PFSK-1 (cell line): ENCODE results near the gene SEC24C.

Experiments
- FOXP2 ChIP-seq: optimal IDR thresholded peaks from 2 replicates; pipeline ENCODE3; 2011; ENCODE audit warnings: borderline replicate concordance, control low read depth, inconsistent platforms; ENCODE audit not compliant: insufficient read depth; ENCODE audit errors: extremely low read length, extremely low read depth
- POLR2AphosphoS5 ChIP-seq: IDR thresholded peaks from 2 replicates; pipeline ENCODE4 v1.6.1; 2012; ENCODE audit warnings: low read depth, mild to moderate bottlenecking, control low read depth, low read length, moderate library complexity
- REST ChIP-seq, 2 experiments: IDR thresholded peaks; 2 replicates each; pipeline versions ENCODE4 v1.6.1 to v1.8.0; 2011 to 2012; ENCODE audit warnings: low read depth in 2 of 2, low read length in 2 of 2, control low read depth in 1 of 2, inconsistent platforms in 1 of 2, mild to moderate bottlenecking in 1 of 2, moderate library complexity in 1 of 2; ENCODE audit not compliant: insufficient read depth in 1 of 2
- SIN3A ChIP-seq: IDR thresholded peaks from 2 replicates; pipeline ENCODE4 v1.6.1; 2012; ENCODE audit warnings: mild to moderate bottlenecking, low read length, moderate library complexity, borderline replicate concordance; ENCODE audit not compliant: insufficient read depth
- TAF1 ChIP-seq: IDR thresholded peaks from 2 replicates; pipeline ENCODE4 v1.6.1; 2012; ENCODE audit warnings: low read length, control low read depth, borderline replicate concordance; ENCODE audit not compliant: insufficient read depth

The SEC24C gene

GRCh38 chr10:73734028-73734720 lies 10.0 kb upstream of the SEC24C start:
- TF ChIP-seq REST (IDR thresholded peaks at IDR 0.05; ENCODE audit: insufficient read depth in 1 of 2, low read depth in 2 of 2, low read length in 2 of 2) (no peak), TAF1 (no peak), FOXP2 (no peak), SIN3A (no peak), POLR2AphosphoS5 (no peak)

- TF ChIP-seq FOXP2, result no peak
- no peak for TF ChIP-seq REST (IDR thresholded peaks at IDR 0.05; ENCODE audit: insufficient read depth in 1 of 2, low read depth in 2 of 2, low read length in 2 of 2)
- TF ChIP-seq TAF1, result no peak
- TF ChIP-seq SIN3A, result no peak
- TF ChIP-seq POLR2AphosphoS5, result no peak
Observed at GRCh38 chr10:73734796-73735305, 9.3 kb upstream of the SEC24C start.

GRCh38 chr10:73742454-73742734 lies 1.8 kb upstream of the SEC24C start:
- TF ChIP-seq POLR2AphosphoS5 (no peak; the same call in 1 of the 2 replicates), TAF1 (no peak), SIN3A (no peak), REST (IDR thresholded peaks at IDR 0.05; ENCODE audit: insufficient read depth in 1 of 2, low read depth in 2 of 2, low read length in 2 of 2) (no peak), FOXP2 (no peak)

GRCh38 chr10:73743327-73743904 lies 756 bp upstream of the SEC24C start:
- no peak for TF ChIP-seq POLR2AphosphoS5
- TF ChIP-seq SIN3A, result no peak
- no peak for TF ChIP-seq FOXP2
- no peak for TF ChIP-seq TAF1
- TF ChIP-seq REST (IDR thresholded peaks at IDR 0.05; ENCODE audit: insufficient read depth in 1 of 2, low read depth in 2 of 2, low read length in 2 of 2), result no peak

GRCh38 chr10:73744664-73744975 lies 448 bp downstream of the SEC24C start:
- TF ChIP-seq SIN3A (0 out of 2 replicates have a peak, but pooled peaks have one; percentile 6), FOXP2 (no peak), REST (IDR thresholded peaks at IDR 0.05; ENCODE audit: insufficient read depth in 1 of 2, low read depth in 2 of 2, low read length in 2 of 2) (no peak), POLR2AphosphoS5 (no peak; the same call in 1 of the 2 replicates)
